Measurements from ENCODE around the gene KHDRBS1. TPM values are rescaled to one million over a fixed set of nuclear protein-coding genes. Genes with fewer than 3 reads are reported as not detected.

Gene KHDRBS1
- total RNA-seq, 1 experiment from 2014 or later: 106 TPM

DNA sequence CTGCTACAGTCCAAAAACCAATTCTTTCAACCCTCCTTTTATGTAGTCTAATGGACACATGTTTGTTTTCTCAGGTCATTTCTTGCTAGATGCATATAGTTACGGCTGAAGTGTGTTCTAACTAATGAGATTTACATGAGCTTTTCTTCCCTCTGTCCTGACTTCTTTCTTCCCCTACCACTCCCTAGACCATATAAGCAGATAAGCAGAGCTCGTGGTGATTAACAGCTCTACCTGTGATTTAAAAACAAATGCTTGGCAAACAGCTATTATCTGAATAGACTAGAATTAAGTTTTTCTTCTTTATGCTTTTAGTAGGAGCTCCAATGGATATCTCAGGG is 18.6 kb downstream of the KHDRBS1 start:
- Mint-ChIP-seq H3K36me3 (ENCODE audit: insufficient read depth, unreplicated experiment) (peaks cover 74% of the 10 kb centered on the region), H3K27ac (ENCODE audit: low read depth, unreplicated experiment) (peak overlapping the region; percentile 6), H3K4me1 (ENCODE audit: insufficient read depth, unreplicated experiment) (peaks cover 22% of the 10 kb centered on the region), H3K4me3 (ENCODE audit: unreplicated experiment) (no peak overlapping the region), H3K27me3 (ENCODE audit: insufficient read depth, unreplicated experiment) (no peaks in the 10 kb centered on the region), H3K9me3 (ENCODE audit: unreplicated experiment) (no peaks in the 10 kb centered on the region)
- DNase-seq (ENCODE audit: unreplicated experiment): no peak
- POLR2A ChIA-PET: interaction anchor here (1.0 kb wide), 1 partner anchor 9 kb away, joined by 3 read pairs; no protein-coding TSS in a partner anchor
- TF ChIP-seq, protein P1, sequence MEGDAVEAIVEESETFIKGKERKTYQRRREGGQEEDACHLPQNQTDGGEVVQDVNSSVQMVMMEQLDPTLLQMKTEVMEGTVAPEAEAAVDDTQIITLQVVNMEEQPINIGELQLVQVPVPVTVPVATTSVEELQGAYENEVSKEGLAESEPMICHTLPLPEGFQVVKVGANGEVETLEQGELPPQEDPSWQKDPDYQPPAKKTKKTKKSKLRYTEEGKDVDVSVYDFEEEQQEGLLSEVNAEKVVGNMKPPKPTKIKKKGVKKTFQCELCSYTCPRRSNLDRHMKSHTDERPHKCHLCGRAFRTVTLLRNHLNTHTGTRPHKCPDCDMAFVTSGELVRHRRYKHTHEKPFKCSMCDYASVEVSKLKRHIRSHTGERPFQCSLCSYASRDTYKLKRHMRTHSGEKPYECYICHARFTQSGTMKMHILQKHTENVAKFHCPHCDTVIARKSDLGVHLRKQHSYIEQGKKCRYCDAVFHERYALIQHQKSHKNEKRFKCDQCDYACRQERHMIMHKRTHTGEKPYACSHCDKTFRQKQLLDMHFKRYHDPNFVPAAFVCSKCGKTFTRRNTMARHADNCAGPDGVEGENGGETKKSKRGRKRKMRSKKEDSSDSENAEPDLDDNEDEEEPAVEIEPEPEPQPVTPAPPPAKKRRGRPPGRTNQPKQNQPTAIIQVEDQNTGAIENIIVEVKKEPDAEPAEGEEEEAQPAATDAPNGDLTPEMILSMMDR (IDR thresholded peaks at IDR 0.05; ENCODE audit: unreplicated experiment): no peak
- intact Hi-C loops (cut with micrococcal nuclease): no loop called here
- BruUV-seq (replicated peaks): no TSS peak
- CTCF ChIA-PET: interaction anchor here (0.6 kb wide), 1 partner anchor 64 kb away, joined by 3 read pairs; no protein-coding TSS in a partner anchor

DNA sequence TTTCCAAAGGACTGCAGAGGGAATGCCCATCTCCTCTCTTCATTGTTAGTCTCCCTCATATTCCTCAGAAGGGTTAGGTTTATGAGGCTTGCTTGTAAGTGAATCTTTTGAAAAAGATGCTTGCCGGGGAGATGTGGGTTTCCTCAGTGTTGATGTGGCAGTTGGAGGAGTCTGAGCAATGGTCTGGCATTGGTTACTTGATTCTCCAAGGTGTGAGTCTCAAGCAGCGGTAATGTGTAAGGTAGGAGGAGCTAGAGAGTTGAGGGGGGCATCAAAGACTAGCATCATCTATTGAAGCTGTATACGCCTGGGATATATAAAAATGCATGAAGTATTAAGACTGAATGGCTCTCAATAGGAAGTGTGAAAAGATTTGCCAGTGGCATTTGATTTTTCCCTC is 21.5 kb downstream of the KHDRBS1 start:
- H3K27me3 Mint-ChIP-seq (ENCODE audit: insufficient read depth, unreplicated experiment): no peaks in the 10 kb centered on the region
- CTCF ChIA-PET: interaction anchor here (0.6 to 1.1 kb wide), 4 partner anchors 12 to 116 kb away, joined by 3 to 5 read pairs (median 4); no protein-coding TSS in a partner anchor
- POLR2A ChIA-PET: interaction anchor here (1.0 to 2.0 kb wide), 4 partner anchors 10 to 22 kb away, joined by 4 to 6 read pairs (median 5); partner anchors contain the start of gene KHDRBS1
- TF ChIP-seq, protein P1 (IDR thresholded peaks at IDR 0.05; ENCODE audit: unreplicated experiment): no peak
- DNase-seq (ENCODE audit: unreplicated experiment): no peak
- H3K36me3 Mint-ChIP-seq (ENCODE audit: insufficient read depth, unreplicated experiment): peaks cover 94% of the 10 kb centered on the region
- no peaks in the 10 kb centered on the region for H3K9me3 Mint-ChIP-seq (ENCODE audit: unreplicated experiment)
- intact Hi-C loops (cut with micrococcal nuclease): no loop called here
- BruUV-seq (replicated peaks): no TSS peak
- no peak overlapping the region for H3K27ac Mint-ChIP-seq (ENCODE audit: low read depth, unreplicated experiment)
- no peak overlapping the region for H3K4me3 Mint-ChIP-seq (ENCODE audit: unreplicated experiment)
- peaks cover 19% of the 10 kb centered on the region for H3K4me1 Mint-ChIP-seq (ENCODE audit: insufficient read depth, unreplicated experiment)

DNA sequence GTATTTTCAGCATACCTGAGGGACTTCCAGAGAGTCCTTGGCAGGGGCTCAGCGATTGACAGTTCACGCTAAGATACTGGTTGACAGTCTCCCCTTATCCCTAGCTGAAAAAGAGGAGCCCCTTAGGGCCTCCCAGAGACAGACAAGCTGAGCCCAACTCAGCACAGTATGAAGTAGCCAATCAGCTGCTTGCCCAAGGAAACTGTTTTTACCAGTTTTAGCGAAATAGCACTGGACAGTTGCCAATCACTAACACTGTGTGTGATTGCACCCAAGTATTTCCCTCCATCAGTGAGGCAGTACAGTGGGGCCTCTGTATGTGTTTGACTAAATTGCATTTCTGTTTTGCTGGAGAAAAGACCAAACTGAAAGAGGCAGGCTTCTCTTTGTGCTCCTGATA is 27.0 kb downstream of the KHDRBS1 start:
- POLR2A ChIA-PET: interaction anchor here (1.3 to 1.6 kb wide), 2 partner anchors 21 to 26 kb away, joined by 3 to 4 read pairs; no protein-coding TSS in a partner anchor
- TF ChIP-seq, protein P1 (IDR thresholded peaks at IDR 0.05; ENCODE audit: unreplicated experiment): no peak
- Mint-ChIP-seq H3K4me3 (ENCODE audit: unreplicated experiment) (no peak overlapping the region), H3K36me3 (ENCODE audit: insufficient read depth, unreplicated experiment) (peaks cover 70% of the 10 kb centered on the region), H3K9me3 (ENCODE audit: unreplicated experiment) (no peaks in the 10 kb centered on the region), H3K27ac (ENCODE audit: low read depth, unreplicated experiment) (no peak overlapping the region), H3K4me1 (ENCODE audit: insufficient read depth, unreplicated experiment) (no peaks in the 10 kb centered on the region), H3K27me3 (ENCODE audit: insufficient read depth, unreplicated experiment) (no peaks in the 10 kb centered on the region)
- intact Hi-C loops (cut with micrococcal nuclease): no loop called here
- no peak for DNase-seq (ENCODE audit: unreplicated experiment)
- BruUV-seq (replicated peaks): no TSS peak
- CTCF ChIA-PET: interaction anchor here (0.9 kb wide), 1 partner anchor 13 kb away, joined by 3 read pairs; no protein-coding TSS in a partner anchor

DNA sequence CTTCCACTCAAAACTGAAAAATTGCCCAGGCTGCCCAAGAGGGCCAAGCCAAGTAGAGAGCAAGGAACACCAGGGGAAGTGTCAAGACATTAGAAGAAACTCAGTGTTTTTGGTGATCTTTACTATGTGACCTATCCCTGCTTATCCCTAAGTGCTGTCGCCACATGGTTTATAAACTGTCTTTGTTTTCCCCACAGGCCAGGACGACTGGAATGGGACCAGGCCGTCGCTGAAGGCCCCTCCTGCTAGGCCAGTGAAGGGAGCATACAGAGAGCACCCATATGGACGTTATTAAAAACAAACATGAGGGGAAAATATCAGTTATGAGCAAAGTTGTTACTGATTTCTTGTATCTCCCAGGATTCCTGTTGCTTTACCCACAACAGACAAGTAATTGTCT is 28.7 kb downstream of the KHDRBS1 start:
- H3K27ac Mint-ChIP-seq (ENCODE audit: low read depth, unreplicated experiment): no peak overlapping the region
- no peak overlapping the region for H3K4me3 Mint-ChIP-seq (ENCODE audit: unreplicated experiment)
- no peak for DNase-seq (ENCODE audit: unreplicated experiment)
- intact Hi-C loops (cut with micrococcal nuclease): no loop called here
- BruUV-seq (replicated peaks): no TSS peak
- ChIA-PET POLR2A (no interaction called here), CTCF (no interaction called here)
- H3K9me3 Mint-ChIP-seq (ENCODE audit: unreplicated experiment): no peaks in the 10 kb centered on the region
- TF ChIP-seq, protein P1 (IDR thresholded peaks at IDR 0.05; ENCODE audit: unreplicated experiment): no peak
- no peaks in the 10 kb centered on the region for H3K27me3 Mint-ChIP-seq (ENCODE audit: insufficient read depth, unreplicated experiment)
- no peaks in the 10 kb centered on the region for H3K4me1 Mint-ChIP-seq (ENCODE audit: insufficient read depth, unreplicated experiment)
- peaks cover 59% of the 10 kb centered on the region for H3K36me3 Mint-ChIP-seq (ENCODE audit: insufficient read depth, unreplicated experiment)

Data from MCF 10A (cell line).